Lung (tissue), 12 donors: ENCODE measurements around the gene OTP. TPM values are rescaled to one million over a fixed set of nuclear protein-coding genes. Genes with fewer than 3 reads are reported as not detected.
A peak's percentile ranks its signal among the peaks of the same experiment; 100 is the strongest.

Experiments
- ATAC-seq: fragments of 200-7000 bp; cut with Tn5 transposase; one replicate; pipeline ENCODE4 v1.9.1; 2020; ENCODE audit warnings: moderate number of reproducible peaks; ENCODE audit not compliant: insufficient read depth, low FRiP score
- DNase-seq, 3 donors: peaks; one replicate each; pipeline ENCODE4 v3.0.0-alpha.2; 2013 to 2017
- H3K27ac ChIP-seq, 2 donors: one replicate each; pipeline ENCODE4 v1.5.1; 2013; ENCODE audit warnings: mild to moderate bottlenecking in 2 of 2, moderate library complexity in 2 of 2, control low read depth in 1 of 2, inconsistent platforms in 1 of 2, low read depth in 1 of 2, low read length in 1 of 2
- H3K27me3 ChIP-seq, 3 donors: one replicate each; pipeline ENCODE4 v1.5.1; 2013; ENCODE audit warnings: low read length in 2 of 3; ENCODE audit not compliant: control insufficient read depth in 3 of 3, insufficient read depth in 3 of 3
- H3K36me3 ChIP-seq, 4 donors: one replicate each; pipeline ENCODE4 v1.5.1; 2013; ENCODE audit warnings: low read length in 4 of 4, mild to moderate bottlenecking in 1 of 4, moderate library complexity in 1 of 4; ENCODE audit not compliant: control insufficient read depth in 4 of 4, insufficient read depth in 4 of 4
- H3K4me1 ChIP-seq, 5 donors: one replicate each; pipeline ENCODE4 v1.5.1; 2013; ENCODE audit warnings: low read length in 5 of 5, mild to moderate bottlenecking in 2 of 5, moderate library complexity in 1 of 5; ENCODE audit not compliant: control insufficient read depth in 5 of 5, insufficient read depth in 5 of 5
- H3K4me3 ChIP-seq: one replicate; pipeline ENCODE4 v1.5.1; 2013; ENCODE audit warnings: mild to moderate bottlenecking, control low read depth, moderate library complexity
- H3K9ac ChIP-seq, 2 donors: one replicate each; pipeline ENCODE4 v1.5.1; 2013; ENCODE audit warnings: low read length in 2 of 2, control low read depth in 1 of 2; ENCODE audit not compliant: insufficient read depth in 1 of 2
- H3K9me3 ChIP-seq, 4 donors: one replicate each; pipeline ENCODE4 v1.5.1; 2013; ENCODE audit warnings: low read length in 3 of 4, mild to moderate bottlenecking in 1 of 4, moderate library complexity in 1 of 4; ENCODE audit not compliant: control insufficient read depth in 4 of 4, insufficient read depth in 3 of 4
- WGBS, 2 donors: extraction: QIAGEN DNeasy Blood & Tissue Kit; methylation state at CpG; one replicate each; pipeline ENCODE4 v1.1.7; 2013; 5-methylcytosine and 5-hydroxymethylcytosine counted together
- polyA plus RNA-seq, 2 donors: library from polyadenylated mRNA; stranded (reverse); fragments of 200-250 nt; gene quantifications; one replicate each; pipeline ENCODE4 v1.2.1, GENCODE V29; 2013
- total RNA-seq, 2 donors: library from RNA; depleted of rRNA in 1 of 2; stranded (reverse); fragments of >200 nt in 1 of 2; gene quantifications; one replicate each; pipeline ENCODE4 v1.2.1, GENCODE V29; 2014 to 2021
- TF ChIP-seq, protein P1 (sequence below): IDR thresholded peaks from 2 replicates; pipeline ENCODE4 v1.5.1; 2012; ENCODE audit warnings: mild to moderate bottlenecking; ENCODE audit errors: control extremely low read depth, extremely low read depth
- donor health status: control.
- donor health status: control.
- donor health status: Bipolar disorder and iron deficiency.
- donor health status: healthy.
- donor health status: DM: yes; HTN: yes; CAD: no.

OTP gene
- total and polyA plus RNA-seq, 4 donors, result not detected

DNA sequence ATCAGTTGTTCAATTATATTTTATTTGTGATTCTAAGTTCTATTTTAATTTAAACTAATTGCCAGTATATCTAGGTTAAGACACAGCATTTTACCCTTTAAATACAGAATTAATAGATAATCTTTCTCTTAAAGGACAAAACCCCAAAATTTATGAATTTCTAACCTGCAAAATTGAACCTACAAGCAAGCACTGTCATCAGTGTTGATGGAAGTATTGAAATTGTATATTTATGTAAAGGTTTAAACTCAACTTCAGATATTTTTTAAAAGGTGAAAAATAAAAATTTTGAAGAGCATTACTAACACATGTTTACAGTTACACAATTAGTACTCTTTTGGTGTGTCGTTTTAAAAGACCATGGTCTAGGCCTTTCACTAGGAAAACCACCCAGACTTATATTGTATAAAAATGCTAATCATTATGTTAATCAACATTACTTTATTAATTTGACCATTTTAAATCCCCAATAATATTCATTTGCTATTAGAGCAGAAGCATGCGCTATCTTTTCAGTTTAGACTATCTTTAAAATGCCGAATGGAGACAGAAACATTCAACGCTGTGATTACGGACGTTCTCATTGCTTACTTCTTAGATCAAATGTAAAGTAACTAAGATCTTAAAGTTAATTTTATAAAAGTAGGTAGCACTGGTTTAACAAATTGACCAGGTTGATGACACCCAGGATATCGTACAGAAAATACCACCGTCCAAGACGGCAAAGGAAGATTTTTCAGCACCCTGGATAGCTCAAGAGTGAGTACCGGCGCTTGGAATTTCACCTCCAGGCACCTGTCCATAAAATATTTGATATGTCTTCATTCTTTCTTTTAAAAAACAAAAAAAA lies 3.2 kb downstream of the OTP start:
- DNase-seq (peak in 2 of 3 donors; percentile 21 to 22), ATAC-seq (no peak)
- H3K9me3 ChIP-seq, result peaks cover 0 to 25% (median 0%) of the 10 kb centered on the region in 4 donors
- 21 to 22% methylated on average over 11 of the region's 11 CpGs for WGBS, 2 donors
- no peak overlapping the region for H3K4me3 ChIP-seq
- no peak overlapping the region for H3K27ac ChIP-seq
- H3K9ac ChIP-seq, result no peak overlapping the region
- no peaks in the 10 kb centered on the region for H3K36me3 ChIP-seq
- peaks cover 0 to 21% (median 4%) of the 10 kb centered on the region in 5 donors for H3K4me1 ChIP-seq
- H3K27me3 ChIP-seq, result peaks cover 12 to 95% (median 93%) of the 10 kb centered on the region in 3 donors
- TF ChIP-seq, protein P1, sequence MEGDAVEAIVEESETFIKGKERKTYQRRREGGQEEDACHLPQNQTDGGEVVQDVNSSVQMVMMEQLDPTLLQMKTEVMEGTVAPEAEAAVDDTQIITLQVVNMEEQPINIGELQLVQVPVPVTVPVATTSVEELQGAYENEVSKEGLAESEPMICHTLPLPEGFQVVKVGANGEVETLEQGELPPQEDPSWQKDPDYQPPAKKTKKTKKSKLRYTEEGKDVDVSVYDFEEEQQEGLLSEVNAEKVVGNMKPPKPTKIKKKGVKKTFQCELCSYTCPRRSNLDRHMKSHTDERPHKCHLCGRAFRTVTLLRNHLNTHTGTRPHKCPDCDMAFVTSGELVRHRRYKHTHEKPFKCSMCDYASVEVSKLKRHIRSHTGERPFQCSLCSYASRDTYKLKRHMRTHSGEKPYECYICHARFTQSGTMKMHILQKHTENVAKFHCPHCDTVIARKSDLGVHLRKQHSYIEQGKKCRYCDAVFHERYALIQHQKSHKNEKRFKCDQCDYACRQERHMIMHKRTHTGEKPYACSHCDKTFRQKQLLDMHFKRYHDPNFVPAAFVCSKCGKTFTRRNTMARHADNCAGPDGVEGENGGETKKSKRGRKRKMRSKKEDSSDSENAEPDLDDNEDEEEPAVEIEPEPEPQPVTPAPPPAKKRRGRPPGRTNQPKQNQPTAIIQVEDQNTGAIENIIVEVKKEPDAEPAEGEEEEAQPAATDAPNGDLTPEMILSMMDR, result no peak

DNA sequence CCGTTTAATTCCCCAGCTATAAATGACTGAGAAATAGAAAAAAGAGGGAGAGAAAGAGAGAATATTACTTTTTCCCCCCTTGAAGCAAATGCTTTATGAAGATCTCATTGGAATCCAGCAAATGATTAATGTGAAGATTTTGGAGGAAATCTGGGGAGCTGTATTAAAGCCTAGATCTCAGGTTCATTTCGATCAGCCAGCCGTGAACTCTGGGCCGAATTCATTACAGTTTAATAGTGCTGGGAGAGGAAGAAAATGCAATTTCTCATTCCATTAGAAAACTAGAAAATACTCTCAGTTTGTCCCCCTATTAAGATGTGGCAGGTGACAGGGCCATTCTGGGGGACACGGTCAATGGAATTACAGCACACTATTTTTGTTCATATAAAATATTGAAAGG lies 4.8 kb downstream of the OTP start:
- Histone ChIP-seq H3K4me1 (peaks cover 0 to 26% (median 6%) of the 10 kb centered on the region in 5 donors), H3K27ac (no peak overlapping the region), H3K4me3 (no peak overlapping the region), H3K36me3 (no peaks in the 10 kb centered on the region), H3K27me3 (peaks cover 16 to 89% (median 89%) of the 10 kb centered on the region in 3 donors), H3K9me3 (peaks cover 0 to 24% (median 0%) of the 10 kb centered on the region in 4 donors), H3K9ac (no peak overlapping the region)
- no peak for ATAC-seq
- TF ChIP-seq, protein P1, result no peak
- DNase-seq, result peak in 1 of 3 donors; percentile 18
- 12 to 16% methylated on average over 5 of the region's 5 CpGs for WGBS, 2 donors

GRCh38 chr5:77633207-77633675 lies 5.3 kb downstream of the OTP start:
- Histone ChIP-seq H3K9me3 (peaks cover 0 to 25% (median 0%) of the 10 kb centered on the region in 4 donors), H3K27ac (no peak overlapping the region), H3K4me1 (peaks cover 0 to 27% (median 6%) of the 10 kb centered on the region in 5 donors), H3K36me3 (no peaks in the 10 kb centered on the region), H3K27me3 (peaks cover 16 to 90% (median 89%) of the 10 kb centered on the region in 3 donors), H3K9ac (no peak overlapping the region), H3K4me3 (no peak overlapping the region)
- DNase-seq (peak in 2 of 3 donors; percentile 2 to 20), ATAC-seq (no peak)
- TF ChIP-seq, protein P1, result no peak
- 16 to 17% methylated on average over 8 of the region's 8 CpGs for WGBS, 2 donors
